HCEC 1CT (cell line): ENCODE measurements around the gene PWP2.
"Not testable (repeated sequence)": the region's sequence is repeated elsewhere in the genome, so short reads cannot be mapped to it uniquely, and the experiment has no call there.

Experiments used
- DNase-seq: peaks from one replicate; pipeline ENCODE4 v3.0.0-alpha.2; 2017

PWP2 gene

DNA sequence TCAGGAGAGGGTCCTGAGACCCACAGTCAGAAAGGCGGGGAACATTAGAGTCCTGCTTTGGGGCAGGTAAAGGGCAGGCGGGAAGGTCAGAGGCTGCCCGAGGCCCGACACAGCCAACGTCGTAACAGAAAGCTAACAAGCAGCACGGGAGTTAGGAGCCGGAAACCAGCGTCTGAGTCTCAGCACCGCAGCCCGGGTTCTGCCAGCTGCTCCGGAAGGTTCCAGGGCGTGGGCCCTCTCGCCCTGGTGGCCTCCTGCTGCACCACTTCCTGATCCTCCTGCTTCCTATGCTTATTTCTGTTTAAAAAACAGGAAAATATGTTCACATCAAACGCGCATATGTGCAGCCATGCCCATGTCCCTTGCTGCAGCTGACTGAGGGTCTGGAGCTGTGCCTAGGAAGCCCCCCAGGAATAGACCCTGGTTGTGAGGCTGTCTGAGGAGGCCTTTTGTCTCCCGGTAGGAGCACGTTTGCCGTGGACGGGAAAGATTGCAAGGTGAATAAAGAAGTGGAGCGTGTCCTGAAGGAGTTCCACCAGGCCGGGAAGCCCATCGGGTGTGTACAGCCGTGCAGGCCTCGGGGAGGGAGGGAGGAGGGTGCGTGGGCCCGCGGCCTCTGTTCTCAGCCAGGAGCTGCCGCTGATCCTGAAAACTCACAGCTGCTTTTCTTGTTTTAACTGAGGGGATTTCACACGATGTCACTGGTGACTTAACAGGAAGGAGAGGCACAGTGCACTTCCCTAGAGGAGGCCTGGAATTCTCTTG is 32.8 kb downstream of the PWP2 start:
- not testable (repeated sequence) for DNase-seq

DNA sequence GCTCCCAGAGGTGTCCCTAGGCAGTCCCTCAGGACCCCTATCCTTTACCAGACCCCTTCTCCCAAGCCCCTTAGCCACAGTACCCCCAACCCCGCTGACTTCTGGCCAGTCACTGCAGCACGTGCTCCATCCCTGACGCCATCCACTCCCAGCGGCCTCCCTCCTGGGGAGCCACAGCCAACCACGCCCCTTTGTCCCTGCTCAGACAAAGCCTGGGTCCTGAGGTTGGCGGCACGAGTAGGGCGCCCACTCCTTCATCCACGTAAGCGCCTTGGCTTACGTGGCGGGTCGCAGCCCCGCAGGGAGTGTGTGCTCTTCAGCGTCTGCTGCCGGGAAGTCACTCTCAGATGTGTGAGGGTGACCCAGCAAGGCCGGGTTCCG is 33.3 kb downstream of the PWP2 start:
- DNase-seq = not testable (repeated sequence)

DNA sequence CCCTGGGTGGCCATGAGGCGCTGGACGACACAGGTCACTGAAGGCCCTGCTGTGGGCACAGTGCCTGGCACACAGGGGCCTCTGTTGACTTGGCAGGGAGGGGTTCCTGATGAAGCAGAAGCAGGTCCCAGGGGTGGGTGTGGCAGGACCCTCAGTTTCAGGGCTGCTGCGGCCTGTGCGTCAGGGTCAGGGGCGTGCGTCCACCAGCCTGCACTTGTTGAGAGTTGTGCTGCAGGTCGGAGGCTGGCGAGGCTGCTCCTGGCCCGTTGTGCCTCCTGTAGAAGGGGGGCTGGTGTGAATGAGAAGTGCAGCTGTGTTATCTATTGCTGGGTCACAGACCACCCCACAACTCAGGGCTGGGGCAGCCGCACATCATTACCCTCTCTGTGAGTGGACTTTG is 35.3 kb downstream of the PWP2 start:
- not testable (repeated sequence) for DNase-seq

DNA sequence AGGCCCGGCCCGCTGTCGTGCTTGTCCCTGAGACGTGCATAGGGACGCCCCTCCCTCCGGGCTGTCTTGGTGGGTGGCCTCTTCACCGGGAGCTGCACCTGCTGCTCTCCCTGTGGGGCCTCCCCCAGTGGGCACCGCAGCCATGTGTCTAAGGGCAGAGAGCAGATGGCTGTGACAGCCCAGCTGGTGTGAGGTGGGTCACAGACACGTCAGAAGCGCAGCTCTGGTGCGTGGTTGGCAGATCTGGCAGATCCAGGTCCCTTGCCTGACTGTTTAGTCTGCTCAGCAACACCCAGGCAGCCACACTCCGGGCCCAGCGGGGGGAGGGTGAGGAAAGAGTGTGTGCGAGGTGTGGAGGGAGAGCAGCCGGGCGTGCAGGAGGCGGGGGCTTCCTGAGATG is 36.2 kb downstream of the PWP2 start:
- DNase-seq = not testable (repeated sequence)

DNA sequence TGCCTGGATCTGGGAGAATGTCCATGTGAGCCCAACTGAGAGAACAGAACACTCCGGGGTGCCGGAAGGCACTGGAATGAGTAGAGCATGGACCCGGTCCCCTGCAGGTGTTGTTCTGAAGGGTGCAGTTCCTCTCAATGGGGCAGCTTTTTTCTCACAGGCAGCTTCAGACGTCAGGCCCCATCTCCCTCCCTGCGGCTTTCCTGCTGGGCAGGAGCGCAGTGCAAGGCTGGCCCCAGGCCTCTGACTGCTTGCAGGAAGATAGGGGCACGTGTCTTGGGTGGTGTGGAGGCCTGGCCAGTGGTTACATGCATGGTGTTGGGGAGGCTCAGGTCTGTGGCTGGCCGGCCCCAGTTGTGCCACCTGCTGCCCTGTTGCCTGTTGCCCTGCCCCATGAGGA is 36.8 kb downstream of the PWP2 start:
- DNase-seq = not testable (repeated sequence)

DNA sequence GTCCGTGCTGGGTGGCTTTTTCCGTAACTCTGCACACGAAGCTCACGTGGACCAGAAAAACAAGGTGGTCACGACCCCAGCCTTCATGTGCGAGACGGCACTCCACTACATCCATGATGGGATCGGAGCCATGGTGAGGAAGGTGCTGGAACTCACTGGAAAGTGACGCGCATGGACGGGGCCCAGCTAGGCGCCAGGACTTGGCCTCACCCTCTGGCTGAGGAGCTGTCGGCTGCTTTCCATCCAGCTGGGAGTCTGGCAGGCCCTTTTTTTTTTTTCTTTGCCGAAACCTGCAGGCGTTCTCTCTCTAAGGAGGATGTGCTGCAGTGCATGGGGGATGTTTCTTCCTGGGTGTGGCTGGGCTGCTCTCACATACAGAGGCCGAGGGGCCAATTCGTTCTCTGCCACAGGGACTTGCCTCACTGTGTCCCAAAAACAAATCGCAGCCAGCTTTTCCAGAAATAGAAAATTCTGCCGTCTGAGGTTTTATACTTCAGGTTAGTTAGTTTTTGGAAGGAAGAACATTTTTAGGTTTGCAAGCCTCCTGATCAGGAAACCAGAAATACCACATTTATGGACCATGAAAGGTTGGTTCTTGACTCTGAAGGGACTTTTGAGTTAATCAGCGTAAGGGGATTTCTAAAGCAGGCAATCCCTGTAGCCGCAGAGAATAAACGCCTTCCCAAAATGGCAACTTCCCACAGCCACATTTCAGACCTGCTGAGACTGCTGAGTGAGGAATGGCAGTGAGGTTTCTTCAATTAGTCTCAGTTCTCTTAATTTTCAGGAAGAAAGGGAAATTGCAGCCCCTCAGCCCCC is 37.8 kb downstream of the PWP2 start:
- not testable (repeated sequence) for DNase-seq

DNA sequence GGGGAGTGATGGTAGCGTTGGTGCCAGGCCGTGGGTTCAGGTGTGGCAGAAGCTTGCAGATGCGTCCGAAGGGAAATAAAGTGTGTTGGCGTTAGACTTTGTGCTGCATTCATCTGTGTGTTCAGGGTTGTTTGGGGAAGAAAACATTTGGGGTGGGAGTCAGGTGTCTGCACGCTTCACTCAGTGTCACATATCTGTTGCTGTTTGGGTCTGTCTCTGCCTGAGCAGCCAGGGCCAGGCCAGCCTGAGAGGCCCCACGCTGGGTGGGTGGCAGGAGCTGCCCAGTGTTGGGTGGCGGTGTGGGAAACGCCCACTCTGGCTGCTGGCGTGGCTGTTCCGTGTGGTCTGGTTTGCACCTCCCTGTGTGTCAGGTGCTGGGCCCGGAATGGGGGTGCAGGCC is 38.4 kb downstream of the PWP2 start:
- DNase-seq = not testable (repeated sequence)

DNA sequence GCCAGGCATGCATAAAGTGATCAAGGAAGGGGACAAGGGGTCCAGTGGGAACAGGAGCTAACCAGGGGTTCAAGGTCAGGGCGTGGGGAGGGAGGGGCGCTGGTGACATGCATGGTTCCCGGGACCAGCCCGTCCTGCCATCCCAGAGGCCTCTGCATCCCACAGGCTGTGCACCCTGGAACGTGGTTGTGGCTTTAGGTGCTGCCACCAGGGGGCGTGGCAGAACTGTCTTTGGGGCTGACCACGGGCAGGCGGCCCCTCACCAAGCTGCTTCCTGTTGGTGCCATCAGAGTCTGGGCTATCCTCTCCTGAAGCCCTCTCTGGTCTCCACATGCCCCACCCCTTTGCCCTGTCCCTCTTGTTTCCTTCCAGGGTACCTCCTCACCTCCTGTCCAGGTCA is 39.9 kb downstream of the PWP2 start:
- DNase-seq = not testable (repeated sequence)

DNA sequence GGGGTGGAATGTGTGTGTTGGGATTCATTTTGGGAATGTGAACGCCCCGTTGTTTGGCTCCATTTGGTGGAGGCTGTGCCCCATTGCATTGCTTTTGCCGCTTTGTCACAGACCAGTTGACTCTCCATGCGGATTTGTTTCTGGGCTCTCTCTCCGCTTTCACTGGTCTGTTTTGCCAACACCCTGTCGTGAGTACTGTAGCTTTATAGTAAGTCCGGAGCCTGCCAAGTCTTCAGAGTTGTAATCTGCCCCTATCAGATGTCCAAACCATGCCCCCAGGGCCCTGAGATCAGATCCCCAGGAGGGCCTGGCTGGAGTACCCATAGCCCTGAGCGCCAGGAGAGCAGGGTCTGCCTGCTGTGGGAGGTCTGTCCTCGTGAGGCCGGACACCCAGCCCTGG is 43.1 kb downstream of the PWP2 start:
- DNase-seq = not testable (repeated sequence)

DNA sequence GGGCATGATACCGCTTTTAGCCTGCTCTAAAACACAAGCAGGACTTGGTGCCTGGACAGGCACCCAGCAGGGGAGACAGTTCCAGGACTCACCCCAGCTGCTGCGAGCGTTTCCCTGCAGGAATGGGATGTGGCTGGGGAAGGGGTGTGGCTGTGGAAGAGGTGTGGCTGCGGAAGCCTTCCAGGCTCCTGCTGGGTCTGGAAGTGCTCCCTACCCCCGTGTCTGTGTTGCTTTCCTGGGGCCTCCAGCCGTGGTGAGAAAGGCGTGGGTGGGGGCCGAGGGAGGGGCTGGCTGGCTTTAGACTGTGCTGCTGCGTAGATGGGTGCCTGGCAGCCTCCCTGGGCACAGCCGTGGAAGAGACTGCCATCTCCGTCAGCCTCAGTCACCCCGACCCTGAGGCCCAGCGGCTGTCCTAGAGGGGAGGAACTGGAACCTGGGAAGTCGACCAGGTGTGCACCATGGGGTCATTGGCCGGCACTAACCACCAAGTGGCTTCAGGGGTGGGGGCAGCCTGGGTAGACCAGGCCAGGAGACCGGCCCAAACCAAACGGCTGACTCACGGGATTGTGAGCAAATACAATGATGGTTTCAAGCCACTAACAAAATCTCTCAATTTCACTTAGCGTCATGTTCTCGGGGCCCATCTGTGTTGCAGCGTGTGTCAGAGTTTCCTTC is 46.2 kb downstream of the PWP2 start:
- not testable (repeated sequence) for DNase-seq

DNA sequence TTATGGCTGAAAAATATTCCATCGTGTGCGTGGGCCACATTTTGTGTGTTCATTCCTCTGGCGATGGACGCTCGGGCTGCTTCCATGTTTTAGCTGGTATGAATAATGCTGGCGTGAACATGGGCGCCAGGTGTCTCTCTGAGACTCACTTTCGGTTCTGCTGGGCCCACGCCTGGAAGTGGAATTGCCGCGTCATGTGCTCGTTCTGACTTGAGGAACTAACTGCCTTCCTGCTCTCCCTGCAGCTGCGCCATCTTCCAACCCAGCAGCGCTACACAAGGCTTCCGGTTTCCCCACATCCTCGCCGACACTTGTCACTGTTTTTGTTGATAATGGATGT is 46.7 kb downstream of the PWP2 start:
- not testable (repeated sequence) for DNase-seq

DNA sequence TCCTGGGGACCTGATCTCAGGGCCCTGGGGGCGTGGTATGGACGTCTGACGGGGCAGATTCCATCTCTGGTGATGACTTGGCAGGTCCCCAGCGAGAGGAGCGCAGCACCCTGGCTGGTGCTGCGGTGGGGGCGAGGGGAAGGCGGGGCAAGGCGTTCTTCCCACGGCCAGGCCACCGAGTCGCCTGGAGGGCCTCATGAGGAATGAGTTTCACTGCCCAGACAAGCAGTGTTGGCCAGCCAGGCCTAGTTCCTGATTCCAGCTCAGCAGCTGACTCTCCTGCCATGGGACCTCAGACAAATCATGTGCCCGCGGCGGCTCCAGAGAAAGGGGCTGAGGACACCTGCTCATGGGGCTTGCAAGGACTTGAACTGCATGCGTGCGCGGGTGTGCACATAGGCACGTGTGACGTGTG is 47.6 kb downstream of the PWP2 start:
- not testable (repeated sequence) for DNase-seq

DNA sequence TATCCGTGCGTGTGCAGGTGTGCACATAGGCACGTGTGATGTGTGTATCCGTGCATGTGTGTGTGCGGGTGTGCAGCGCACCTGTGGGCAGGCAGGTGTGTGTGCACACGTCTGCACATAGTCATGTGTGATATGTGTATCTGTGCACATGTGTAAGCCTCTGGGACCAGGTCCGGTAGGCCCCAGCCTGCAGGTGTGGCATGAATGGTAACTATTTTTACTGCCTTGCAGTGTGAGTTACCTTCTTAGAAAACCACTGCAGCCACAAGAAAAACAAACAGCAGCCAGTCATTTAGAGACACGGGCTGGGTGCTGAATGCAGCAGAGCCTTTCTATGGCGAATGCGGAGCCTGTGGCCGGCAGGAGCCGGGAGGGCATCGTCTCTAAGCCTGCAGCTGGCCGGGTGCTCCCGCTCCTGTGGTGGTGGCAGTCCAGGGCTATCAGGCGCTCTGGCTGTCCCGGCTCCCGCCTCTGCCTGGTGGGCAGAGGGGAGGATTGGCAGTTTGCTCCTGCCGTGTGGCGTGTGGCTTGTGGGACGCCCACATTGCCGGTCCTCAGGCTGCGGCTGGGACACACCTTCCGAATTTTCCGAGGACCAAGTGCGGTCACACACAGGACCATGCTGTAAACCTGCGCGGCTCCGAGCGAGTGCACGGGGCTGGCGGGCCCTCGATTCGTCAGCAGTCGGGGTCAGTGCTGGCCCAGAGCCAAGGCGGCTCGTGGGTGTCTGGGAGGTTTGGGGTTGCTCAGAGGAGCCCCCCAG is 48.2 kb downstream of the PWP2 start:
- not testable (repeated sequence) for DNase-seq

DNA sequence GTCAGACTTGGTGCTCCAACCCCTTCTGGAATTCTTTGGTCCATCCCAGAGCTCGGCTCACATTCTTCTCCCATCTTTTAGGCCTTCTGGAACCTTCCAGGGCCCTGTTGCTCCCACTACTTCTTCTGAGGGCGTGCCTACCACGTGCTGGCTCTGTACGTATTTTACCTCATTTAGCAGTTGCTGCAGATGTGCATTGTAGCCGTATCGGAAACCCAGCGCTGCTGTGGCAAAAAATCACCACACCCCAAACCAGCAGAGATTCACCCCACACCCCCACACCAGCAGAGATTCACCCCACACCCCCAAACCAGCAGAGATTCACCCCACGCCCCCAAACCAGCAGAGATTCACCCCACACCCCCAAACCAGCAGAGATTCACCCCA is 48.8 kb downstream of the PWP2 start:
- DNase-seq = not testable (repeated sequence)

DNA sequence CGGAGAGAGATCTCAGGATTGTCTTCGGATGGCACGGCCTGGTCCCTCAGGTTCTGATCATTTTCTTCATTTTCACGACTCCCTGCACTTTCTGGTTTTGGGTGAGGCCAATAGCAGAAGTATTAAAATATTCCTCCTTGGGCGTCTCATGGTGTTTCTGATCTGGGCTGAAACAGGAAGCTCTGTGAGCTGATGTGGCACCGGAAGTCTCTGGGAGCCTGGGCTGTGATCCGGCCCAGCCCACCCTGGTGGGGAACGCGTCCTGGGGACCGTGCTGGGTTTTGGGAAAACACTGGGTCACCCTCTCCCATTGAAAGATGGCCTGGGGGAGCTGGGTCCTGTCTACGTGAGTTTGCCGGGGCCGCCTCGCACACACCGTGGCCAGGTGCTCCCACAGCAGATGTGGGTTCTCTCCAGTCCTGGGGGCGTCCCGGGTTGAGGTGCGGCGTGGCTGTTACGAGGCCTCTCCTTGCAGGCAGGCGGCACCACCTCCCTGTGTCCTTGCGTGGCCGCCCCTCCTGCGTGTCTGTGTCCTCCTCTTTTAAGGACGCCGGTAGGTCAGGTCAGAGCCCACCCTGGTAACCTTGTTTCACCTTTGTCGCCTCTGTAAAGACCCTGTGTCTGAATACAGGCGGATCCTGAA is 50.4 kb downstream of the PWP2 start:
- not testable (repeated sequence) for DNase-seq

DNA sequence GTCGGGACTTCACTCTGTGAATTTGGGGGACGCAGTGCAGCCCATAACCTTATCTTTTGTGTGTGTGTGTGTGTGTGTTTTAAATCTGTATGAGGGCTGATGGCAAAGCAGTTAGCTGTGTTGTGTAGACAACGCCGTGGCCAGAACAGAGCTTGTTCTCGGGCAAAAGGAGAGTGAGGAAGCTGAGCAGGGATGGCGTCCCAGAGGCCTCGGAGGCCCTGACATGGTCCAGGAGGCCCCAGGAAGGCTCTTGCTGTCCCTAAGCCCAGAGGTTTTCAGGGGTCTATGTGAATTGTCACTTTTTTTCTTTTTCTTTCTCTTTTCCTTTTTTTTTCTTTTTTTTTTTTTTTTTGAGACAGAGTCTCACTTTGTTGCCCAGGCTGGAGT is 50.9 kb downstream of the PWP2 start:
- DNase-seq = not testable (repeated sequence)

DNA sequence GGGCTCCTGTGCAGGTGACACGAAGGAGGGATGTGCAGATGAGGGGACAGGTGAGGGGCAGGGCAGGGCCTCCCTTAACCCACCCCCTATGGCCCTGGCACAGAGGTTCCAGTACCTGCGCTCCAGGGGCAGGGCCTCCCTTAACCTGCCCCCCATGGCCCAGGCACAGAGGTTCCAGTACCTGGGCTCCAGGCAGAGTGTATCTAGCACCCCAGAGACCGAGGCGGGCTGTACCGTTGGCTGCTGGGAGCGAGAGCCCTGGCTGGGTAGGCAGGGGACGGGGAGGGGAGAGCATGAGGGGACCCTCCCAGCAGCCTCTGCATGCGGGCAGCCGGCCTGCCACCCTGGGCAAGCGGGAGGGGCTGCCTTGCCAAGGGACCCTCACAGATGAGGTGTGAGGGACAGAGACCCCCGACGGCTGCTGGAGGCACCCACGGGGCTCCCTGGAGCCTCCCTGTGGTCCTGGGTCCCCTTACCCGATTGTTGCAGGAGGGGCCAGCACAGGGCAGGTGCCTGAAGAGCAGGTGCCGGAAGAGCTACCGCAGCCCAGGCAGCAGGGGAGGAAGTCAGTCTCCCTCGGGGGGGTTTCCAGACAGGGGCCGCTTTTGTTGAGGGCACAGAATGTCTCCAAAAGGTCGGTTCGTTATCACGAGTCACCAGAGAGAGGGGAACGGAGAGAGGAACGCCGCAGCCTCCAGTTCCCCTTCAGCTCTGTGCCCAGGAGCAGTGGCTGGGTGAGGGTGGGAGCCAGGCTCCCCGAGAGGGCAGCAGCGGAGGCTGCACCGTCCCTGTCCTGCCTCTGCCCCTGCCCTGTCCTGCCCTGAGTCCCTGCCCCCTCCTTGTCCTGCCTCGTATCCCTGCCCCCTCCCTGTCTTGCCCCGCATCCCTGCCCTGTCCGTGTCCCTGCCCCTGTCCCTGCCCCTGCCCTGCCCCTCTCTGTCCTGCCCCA is 52.4 kb downstream of the PWP2 start:
- DNase-seq = not testable (repeated sequence)

DNA sequence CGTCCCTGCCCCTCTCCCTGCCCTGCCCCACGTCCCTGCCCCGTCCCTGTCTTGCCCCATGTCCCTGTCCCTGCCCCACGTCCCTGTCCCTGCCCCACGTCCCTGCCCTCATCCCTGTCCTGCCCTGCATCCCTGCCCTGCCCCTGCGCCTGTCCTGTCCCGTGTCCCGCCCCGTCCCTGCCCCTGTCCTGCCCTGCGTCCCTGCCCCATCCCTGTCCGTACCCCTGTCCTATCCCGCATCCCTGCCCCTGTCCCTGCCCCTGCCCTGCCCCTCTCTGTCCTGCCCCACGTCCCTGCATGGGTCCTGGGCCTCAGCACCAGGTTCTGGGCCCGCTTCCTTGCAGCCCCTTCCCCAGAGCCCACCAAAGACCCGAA is 53.1 kb downstream of the PWP2 start:
- not testable (repeated sequence) for DNase-seq

DNA sequence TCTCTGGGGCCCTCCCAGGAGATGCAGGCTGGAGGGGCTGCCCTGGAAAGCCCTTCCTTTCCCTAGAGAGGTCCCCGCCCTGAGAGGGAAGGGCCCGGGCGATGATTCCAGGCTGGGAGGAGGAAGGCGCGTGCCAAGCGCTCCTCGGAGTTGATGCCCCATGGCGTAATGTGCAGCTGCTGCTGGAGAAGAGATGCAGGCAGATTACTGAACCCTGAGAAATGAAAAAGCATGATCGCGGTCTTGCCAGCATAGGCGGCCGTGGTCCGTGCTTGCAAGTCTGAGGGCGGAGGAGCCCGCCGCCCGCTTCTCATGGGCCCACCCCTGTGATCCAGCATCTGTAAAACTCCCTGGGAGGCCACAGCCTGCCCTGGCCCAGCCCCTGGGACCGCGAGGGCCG is 53.6 kb downstream of the PWP2 start:
- not testable (repeated sequence) for DNase-seq

DNA sequence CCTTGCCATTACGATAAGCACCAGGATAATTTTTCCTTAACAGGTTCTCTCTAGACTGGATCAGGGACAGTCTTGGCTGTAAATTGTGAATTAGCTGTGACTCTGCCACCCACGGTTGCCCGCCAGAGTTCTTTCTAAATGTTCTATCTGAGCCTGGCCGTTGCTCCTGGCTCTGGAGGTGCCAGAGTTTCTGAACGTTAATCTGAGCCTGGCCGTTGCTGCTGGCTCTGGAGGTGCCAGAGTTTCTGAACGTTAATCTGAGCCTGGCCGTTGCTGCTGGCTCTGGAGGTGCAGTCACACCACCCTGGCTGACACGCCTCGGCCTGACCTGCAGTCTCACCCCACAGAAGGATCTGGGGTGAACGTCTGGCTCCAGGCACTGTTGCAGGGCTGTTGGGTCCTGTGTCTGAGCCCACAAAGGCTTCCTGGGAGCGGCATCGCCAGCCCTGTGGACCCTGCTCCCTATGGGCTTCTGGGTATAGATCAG is 56.0 kb downstream of the PWP2 start:
- not testable (repeated sequence) for DNase-seq

DNA sequence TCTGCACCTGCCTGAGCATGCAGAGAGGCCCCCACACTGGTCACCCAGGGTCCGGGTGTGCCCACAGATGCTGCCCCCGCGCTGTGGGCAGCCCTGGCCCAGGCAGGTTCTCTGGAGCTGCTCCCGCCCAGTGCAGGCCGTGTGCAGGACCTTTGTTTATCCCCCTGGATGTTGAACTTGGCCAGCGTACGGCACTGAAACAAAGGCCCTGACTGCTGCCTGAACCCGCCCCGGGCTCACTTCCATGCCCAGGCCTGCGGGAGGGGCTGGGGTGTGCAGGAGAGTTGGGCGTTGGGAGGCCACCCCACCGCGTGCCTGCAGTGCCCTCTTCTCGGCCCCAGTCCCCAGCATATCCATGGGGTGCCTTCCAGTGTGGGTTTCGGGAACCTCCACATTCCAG is 58.7 kb downstream of the PWP2 start:
- DNase-seq = not testable (repeated sequence)
